Left lung (tissue), 10 donors: ENCODE results near the gene ALDH1B1. TPM values are rescaled to one million over a fixed set of nuclear protein-coding genes. Genes with fewer than 3 reads are reported as not detected.
"Not testable (repeated sequence)": the region's sequence is repeated elsewhere in the genome, so short reads cannot be mapped to it uniquely, and the experiment has no call there.

Source experiments
- ATAC-seq: fragments of 200-7000 bp; cut with Tn5 transposase; one replicate; pipeline ENCODE4 v1.9.1; 2020; ENCODE audit warnings: moderate library complexity
- DNase-seq, 4 donors: peaks; one replicate each; pipeline ENCODE4 v3.0.0-alpha.2; 2013 to 2020
- H3K27ac ChIP-seq, 2 donors: fragments of 200-600 bp; sonication (generic) in 1 of 2; one replicate each; pipeline versions ENCODE4 v1.5.0 to v1.8.0; 2020 to 2021
- H3K27me3 ChIP-seq, 2 donors: fragments of 200-600 bp; sonication (generic) in 1 of 2; one replicate each; pipeline versions ENCODE4 v1.5.0 to v1.8.0; 2020 to 2021
- H3K36me3 ChIP-seq, 2 donors: fragments of 200-600 bp; sonication (generic) in 1 of 2; one replicate each; pipeline versions ENCODE4 v1.5.0 to v1.8.0; 2020 to 2021
- H3K4me1 ChIP-seq, 2 donors: fragments of 200-600 bp; one replicate each; pipeline ENCODE4 v1.8.0; 2021
- H3K4me3 ChIP-seq, 2 donors: fragments of 200-600 bp; sonication (generic) in 1 of 2; one replicate each; pipeline versions ENCODE4 v1.5.0 to v1.8.0; 2020 to 2021; ENCODE audit warnings: mild to moderate bottlenecking in 1 of 2
- H3K9me3 ChIP-seq, 2 donors: fragments of 200-600 bp; sonication (generic) in 1 of 2; one replicate each; pipeline versions ENCODE4 v1.5.0 to v1.8.0; 2020 to 2021
- CTCF ChIP-seq, 2 donors: fragments of 200-600 bp; sonication (generic) in 1 of 2; IDR thresholded peaks; one replicate each; pipeline versions ENCODE4 v1.5.0 to v1.8.0; 2021; ENCODE audit warnings: antibody characterized with exemption in 2 of 2
- intact Hi-C, 2 donors: fragments of 100-400 bp; cut with DNase I; formaldehyde crosslinking; loops; one replicate each; pipeline versions ENCODE4 v1.11.2 to v1.14.2; 2022
- polyA plus RNA-seq, 6 donors: library from polyadenylated mRNA; unstranded; fragments of 120-200 nt; gene quantifications; one replicate each; pipeline ENCODE4 v1.2.1, GENCODE V29; 2013; ENCODE audit not compliant: insufficient read length in 6 of 6
- total RNA-seq, 2 donors: library from RNA; stranded (reverse); fragmentation: NEBNext Ultra II Directional; extraction: Animal tissue kit (Norgen Biotek cat#: 25700); gene quantifications; one replicate each; pipeline ENCODE4 v1.2.1, GENCODE V29; 2021
- donor health status: DM: no; HTN: yes; CAD: no.
- donor health status: DM: no; HTN: no; CAD: no.

ALDH1B1 gene
- total and polyA plus RNA-seq, 8 donors: 15.5 to 27.1 (median 18.9) TPM

- no peak overlapping the region for H3K4me3 ChIP-seq
- TF ChIP-seq CTCF (IDR thresholded peaks at IDR 0.05): no peak
- intact Hi-C loops: no loop called here
- no peaks in the 10 kb centered on the region for H3K27me3 ChIP-seq
- H3K9me3 ChIP-seq: no peaks in the 10 kb centered on the region
- H3K27ac ChIP-seq: no peak overlapping the region
- no peak for DNase-seq
- H3K4me1 ChIP-seq: no peaks in the 10 kb centered on the region
- ATAC-seq: no peak
- no peaks in the 10 kb centered on the region for H3K36me3 ChIP-seq
Observed at GRCh38 chr9:38375572-38375963, 16.9 kb upstream of the ALDH1B1 start.

- Histone ChIP-seq H3K4me3 (no peak overlapping the region), H3K9me3 (no peaks in the 10 kb centered on the region), H3K36me3 (no peaks in the 10 kb centered on the region), H3K27me3 (no peaks in the 10 kb centered on the region), H3K4me1 (no peaks in the 10 kb centered on the region), H3K27ac (no peak overlapping the region)
- intact Hi-C loops: no loop called here
- DNase-seq: no peak
- no peak for TF ChIP-seq CTCF (IDR thresholded peaks at IDR 0.05)
- no peak for ATAC-seq
Observed at GRCh38 chr9:38376021-38376670, 16.4 kb upstream of the ALDH1B1 start.

GRCh38 chr9:38377336-38378083, 15.0 kb upstream of the ALDH1B1 start:
- H3K27ac ChIP-seq, H3K9me3 ChIP-seq, intact Hi-C loops, H3K4me3 ChIP-seq, H3K36me3 ChIP-seq, H3K27me3 ChIP-seq, DNase-seq, ATAC-seq, H3K4me1 ChIP-seq: not testable (repeated sequence)

- ATAC-seq: no peak
- TF ChIP-seq CTCF (IDR thresholded peaks at IDR 0.05): no peak
- Histone ChIP-seq H3K27ac (no peak overlapping the region), H3K9me3 (no peaks in the 10 kb centered on the region), H3K36me3 (no peaks in the 10 kb centered on the region), H3K4me1 (no peaks in the 10 kb centered on the region), H3K4me3 (no peak overlapping the region), H3K27me3 (no peaks in the 10 kb centered on the region)
- DNase-seq: no peak
- intact Hi-C loops: no loop called here
Observed at GRCh38 chr9:38380230-38380871, 12.2 kb upstream of the ALDH1B1 start.

GRCh38 chr9:38380872-38381534, 11.5 kb upstream of the ALDH1B1 start:
- Histone ChIP-seq H3K27me3 (no peaks in the 10 kb centered on the region), H3K27ac (no peak overlapping the region), H3K36me3 (no peaks in the 10 kb centered on the region), H3K4me3 (no peak overlapping the region), H3K9me3 (no peaks in the 10 kb centered on the region), H3K4me1 (no peaks in the 10 kb centered on the region)
- no peak for TF ChIP-seq CTCF (IDR thresholded peaks at IDR 0.05)
- DNase-seq (no peak), ATAC-seq (peak; percentile 62)
- intact Hi-C loops: no loop called here
